NCI-H748 treated with DMSO at 0.1 percent for 48 hours (cell line): ENCODE results near the gene S100A1.
"Not testable (repeated sequence)": the region's sequence is repeated elsewhere in the genome, so short reads cannot be mapped to it uniquely, and the experiment has no call there.

Experiments
- DNase-seq: peaks from one replicate; lab custom pipeline; 2025; lab: John Stamatoyannopoulos, UW

The S100A1 gene

DNA sequence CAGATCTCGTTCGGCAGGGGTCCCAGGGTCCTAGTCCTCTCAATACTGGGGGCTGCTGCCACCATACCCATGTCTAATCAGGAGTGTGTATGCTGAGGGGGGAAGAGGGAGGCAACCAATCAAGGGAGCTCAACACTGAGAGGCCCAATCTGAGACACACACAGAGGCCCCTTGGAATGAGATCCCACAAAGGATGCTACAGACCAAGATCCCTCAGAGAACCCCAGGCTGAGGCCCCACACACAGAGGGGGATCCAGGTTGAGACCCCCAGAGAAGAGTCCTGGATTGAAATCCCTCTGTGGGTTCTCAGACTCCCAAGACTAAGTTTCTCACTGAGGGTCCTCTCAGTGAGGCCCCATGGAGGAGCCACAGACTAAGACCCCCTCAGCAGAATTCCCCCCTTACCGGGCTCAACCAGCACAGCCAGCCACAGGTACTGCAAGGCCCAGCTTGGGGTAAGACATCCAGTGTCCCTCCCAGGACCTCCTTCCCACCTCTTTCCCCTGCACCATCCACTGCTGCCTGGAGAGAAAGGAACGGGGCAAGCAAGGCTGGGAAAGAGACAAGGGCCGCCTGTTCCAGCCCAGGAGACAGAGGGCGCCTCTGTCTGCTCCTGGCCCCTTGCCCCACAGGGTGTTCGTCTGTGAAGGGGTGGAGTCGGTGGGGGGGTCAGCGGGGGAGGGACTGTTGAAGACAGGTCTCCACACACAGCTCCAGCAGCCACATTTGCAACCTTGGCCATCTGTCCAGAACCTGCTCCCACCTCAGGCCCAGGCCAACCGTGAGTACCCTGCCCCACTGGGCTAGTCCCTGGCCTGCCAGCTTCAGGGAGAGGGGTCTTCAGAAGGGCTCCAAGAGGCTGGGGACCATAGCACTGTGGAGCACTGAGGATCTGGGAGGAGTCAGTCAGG lies at the start of gene S100A1:
Gene S100A1 (plus strand): TSS at position 720 of the 912 bp plus-strand sequence. CDS start 2,088 bp downstream, outside the sequence.
- DNase-seq = no peak

DNA sequence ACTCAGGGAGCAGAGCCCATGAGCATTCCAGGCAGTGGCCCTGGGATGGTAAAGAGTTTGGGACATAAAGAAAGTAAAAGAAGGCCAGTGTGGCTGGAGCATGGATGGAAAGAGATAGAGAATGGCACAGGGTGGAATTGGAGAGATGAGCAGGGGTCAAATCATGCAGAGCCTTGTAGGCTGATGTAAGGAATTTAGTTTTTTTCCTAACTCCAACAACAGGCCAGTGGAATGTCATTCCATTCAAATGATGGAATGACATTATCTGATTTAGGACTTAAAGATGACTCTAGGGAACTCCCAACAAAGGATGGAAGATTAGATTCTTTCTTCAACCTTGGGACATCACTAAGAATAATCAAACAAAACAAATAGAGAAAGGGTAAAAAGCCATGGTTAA lies 49.7 kb upstream of the S100A1 start:
- DNase-seq = no peak

DNA sequence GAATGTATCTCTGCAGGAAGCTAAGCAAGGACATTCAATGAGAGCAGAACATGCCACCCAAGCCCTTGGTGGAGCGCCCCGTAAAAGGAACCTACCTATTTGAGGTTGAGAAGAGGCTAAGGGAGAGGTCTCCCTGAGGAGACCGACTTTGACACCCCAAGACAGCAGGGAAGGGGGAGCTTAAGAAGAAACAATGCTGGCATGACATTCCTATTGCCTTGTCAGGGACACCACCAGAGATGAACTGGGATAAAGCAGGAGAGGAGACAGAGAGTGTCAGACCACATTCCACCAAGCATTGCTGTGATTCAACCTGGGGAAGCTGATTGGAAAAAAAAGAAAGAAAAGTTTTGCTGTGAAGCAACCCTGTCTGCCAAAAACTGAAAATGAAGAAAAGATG lies 49.3 kb upstream of the S100A1 start:
- no peak for DNase-seq

DNA sequence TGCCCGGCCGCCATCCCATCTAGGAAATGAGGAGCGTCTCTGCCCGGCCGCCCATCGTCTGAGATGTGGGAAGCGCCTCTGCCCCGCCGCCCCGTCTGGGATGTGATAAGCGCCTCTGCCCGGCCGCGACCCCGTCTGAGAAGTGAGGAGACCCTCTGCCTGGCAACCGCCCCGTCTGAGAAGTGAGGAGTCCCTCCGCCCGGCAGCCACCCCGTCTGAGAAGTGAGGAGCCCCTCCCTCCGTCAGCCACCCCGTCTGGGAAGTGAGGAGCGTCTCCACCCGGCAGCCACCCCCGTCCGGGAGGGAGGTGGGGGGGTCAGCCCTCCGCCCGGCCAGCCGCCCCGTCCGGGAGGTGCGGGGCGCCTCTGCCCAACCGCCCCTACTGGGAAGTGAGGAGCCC lies 45.4 kb upstream of the S100A1 start:
- DNase-seq = not testable (repeated sequence)

DNA sequence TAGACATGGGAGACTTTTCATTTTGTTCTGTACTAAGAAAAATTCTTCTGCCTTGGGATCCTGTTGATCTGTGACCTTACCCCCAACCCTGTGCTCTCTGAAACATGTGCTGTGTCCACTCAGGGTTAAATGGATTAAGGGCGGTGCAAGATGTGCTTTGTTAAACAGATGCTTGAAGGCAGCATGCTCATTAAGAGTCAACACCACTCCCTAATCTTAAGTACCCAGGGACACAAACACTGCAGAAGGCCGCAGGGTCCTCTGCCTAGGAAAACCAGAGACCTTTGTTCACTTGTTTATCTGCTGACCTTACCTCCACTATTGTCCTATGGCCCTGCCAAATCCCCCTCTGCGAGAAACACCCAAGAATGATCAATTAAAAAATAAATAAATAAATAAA lies 44.7 kb upstream of the S100A1 start:
- not testable (repeated sequence) for DNase-seq

DNA sequence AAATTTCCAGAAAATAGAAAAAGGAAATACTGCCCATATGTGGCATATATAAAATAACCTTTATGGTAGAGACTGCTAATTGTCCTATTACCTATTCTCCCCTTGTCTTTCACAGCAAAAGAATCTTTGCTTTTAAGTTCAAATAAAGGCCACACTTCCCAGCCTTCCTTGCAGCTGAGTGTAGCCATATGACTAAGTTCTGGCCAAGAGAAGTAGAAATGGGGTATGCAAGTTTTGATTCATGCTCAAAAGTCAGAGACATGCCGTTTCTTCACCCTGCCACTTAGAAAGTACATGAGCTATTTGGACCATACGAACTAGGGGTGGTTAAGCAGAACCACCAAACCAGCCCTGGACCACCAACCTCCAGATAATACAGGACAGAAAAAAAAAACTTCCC lies 44.3 kb upstream of the S100A1 start:
- no peak for DNase-seq

DNA sequence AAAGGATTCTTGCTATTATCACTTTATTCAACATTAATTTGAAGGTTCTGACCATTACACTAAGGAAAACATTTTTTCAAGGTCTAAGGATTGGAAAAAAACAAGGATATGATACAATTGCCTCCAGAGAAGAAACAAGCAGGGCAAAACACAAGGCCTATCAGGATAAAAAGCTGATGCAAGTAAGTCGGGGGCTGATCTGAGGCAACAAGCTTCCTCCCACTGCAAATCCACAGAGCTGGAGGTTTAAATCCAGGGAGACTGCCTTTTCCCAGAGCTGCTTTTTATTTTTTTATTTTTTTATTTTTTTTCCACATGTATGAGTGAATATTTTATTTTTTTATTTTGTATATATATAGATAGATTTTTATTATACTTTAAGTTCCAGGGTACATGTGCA lies 43.2 kb upstream of the S100A1 start:
- no peak for DNase-seq

DNA sequence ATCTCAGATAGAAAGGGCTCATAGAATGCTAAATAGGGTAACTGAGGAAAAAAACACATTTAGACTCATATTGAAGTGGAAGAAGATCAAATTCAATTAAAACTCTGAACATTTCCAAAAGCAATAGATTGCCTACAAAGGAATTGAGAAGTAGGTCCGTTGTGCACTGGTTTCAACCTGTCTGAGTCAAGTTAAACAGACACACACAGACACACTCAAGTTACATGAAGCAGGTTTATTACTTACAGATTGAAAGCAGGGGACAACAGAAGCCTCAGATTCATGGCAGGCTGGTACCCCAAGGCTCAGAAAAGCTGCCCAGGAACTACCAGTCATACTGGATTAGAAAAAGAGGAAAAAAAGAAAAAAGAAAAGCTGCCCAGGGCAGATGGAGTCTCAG lies 41.9 kb upstream of the S100A1 start:
- DNase-seq = no peak

DNA sequence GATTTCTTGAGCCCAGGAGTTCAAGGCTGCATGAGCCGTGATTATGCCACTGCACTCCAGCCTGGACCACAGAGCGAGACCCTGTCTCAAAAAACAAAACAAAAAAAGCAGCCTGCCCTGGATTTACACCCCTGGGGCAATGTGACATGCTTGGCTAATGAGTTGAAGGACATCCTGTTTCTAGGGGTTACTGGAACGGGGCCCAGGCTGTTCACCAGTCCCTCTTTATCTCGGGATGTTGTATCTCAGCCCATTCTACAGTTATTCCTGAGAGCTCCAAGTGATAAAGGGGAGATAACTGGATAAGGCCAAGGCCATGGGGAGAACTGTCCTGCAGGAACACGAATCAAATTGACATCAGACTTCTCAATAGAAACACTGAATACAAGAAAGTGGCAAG lies 40.9 kb upstream of the S100A1 start:
- no peak for DNase-seq

DNA sequence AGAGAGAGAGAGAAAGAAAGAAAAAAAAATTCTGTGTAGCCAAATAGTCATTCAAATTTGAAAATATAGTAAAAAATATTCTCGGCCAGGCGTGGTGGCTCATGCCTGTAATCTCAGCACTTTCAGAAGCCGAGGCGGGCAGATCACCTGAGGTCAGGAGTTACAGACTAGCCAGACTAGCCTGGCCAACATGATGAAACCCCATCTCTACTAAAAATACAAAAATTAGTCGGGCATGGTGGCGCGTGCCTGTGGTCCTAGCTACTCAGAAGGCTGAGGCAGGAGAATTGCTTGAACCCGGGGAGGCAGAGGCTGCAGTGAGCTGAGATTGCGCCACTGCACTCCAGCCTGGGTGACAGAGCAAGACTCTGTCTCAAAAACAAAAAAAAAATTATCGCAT lies 40.2 kb upstream of the S100A1 start:
- DNase-seq = not testable (repeated sequence)

DNA sequence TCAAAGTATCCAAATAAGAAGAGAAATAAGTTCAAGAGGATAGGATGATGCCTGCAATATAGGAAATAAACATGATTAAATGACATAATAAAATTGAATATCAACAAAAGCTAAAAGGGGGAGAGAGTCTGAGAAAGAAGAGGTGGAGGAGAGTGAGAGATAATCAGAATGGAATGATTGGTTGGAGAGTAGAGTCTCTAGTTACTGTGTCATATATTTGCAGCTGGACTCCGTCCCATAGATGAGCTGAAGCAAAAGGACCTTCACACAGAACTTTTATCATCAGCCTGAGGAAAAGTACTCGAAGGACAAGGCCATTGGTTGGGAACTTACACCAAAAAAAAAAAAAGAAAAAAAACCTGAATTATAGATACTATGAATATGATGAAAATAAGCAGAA lies 39.8 kb upstream of the S100A1 start:
- DNase-seq = no peak

DNA sequence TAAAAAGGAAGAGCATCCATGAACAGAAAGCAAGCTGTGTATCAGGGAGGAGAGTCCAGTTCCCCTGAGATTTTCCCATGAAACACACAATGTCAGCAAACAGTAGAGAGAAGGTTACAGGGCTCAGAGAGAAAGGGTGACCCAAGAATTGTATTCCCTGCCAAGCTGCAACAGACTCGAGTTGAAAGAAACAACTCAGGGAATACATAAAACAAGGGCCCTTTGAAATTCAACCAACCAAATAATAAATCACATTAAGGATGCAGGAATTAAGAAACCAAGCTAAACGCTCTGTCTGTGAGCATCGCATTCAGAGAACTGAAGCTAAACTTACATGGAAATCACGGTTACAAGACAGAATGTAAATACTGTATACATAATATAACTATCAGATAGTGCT lies 35.5 kb upstream of the S100A1 start:
- DNase-seq = no peak

DNA sequence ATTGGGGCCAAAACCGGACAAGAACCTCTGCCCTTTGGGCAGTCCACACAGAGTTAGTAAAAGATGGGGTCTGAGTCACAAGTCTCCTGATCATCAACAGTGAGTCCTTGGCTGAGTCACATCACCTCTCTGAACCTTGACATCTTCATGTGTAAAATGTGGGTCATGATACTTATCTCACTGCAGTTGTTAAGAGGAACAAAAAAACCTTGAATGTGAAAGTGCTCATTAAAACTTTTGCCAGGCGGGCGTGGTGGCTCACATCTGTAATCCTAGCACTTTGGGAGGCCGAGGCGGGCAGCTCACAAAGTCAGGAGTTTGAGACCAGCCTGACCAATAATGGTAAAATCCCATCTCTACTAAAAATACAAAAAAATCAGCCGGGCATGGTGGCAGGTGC lies 31.0 kb upstream of the S100A1 start:
- no peak for DNase-seq

DNA sequence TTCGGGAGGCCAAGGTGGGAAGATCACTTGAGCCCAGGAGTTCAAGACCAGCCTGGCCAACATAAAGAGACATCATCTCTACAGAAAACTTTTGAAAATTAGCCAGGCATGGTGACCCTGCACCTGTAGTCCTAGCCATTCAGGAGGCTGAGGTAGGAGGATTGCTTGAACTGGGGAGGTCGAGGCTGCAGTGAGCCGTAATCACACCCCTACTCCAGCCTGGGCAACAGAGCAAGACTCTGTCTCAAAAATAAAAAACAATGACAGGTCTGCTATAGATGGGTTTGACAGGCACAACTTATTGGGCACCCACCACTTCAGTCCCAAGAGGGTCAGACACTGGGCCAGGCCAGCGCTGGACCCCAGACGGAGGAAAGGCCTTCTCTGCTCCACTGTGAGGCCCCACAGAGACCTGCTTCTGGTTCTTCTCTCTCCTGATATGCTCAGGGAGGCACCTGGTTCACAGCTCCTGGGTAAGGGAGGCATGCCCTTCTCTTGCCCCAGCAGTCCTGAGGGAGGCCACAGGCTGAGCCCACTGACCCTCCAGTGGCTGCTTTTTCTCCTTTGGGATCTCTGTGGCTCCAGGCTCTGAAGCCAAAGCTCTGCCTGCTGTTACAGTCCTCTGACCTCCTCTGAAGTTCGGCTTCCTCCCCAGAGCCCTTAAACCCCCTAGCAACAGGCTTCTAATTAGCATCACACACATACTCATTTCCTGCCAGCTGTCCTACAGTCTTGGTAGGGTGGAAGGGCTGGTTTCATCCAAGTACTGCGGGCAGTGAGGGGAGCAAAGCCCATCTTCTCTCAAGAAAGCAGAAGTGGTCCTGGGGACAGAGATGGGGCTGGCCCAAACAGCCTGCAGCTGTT lies 29.7 kb upstream of the S100A1 start:
- DNase-seq = no peak

DNA sequence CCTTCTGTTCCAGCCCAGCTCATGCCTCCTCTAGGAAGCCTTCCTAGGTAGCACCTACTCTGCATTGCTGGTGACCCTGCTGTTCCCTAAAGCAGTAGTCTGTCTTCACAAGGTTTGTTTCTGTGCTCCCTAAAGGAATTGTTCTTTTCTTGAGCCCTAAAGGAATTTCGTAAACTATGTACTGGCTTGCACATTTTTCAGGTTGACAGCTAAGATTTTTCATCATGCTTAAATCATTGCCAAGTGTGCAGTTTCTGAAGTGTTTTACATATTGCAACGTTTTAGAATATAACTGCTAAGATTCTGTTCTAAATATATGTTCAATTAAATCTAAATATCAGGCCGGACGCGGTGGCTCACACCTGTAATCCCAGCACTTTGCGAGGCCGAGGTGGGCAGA lies 28.4 kb upstream of the S100A1 start:
- DNase-seq = no peak

DNA sequence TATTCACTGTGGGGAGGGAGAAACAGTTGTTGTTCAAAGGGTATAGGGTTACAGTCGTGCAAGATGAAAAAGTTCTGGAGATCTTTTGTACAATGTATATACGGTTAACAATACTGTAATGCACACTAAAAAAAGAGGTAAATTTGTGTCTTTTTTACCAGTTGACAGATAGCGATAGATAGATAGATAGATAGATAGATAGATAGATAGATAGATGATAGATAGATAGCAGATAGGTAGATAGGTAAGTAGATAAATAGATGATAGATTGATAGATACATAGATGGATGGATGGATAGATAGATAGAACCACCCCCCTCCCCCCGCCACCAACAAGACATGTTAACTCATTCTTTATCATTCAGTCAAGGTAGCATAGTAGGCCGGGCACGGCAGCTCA lies 25.5 kb upstream of the S100A1 start:
- no peak for DNase-seq

DNA sequence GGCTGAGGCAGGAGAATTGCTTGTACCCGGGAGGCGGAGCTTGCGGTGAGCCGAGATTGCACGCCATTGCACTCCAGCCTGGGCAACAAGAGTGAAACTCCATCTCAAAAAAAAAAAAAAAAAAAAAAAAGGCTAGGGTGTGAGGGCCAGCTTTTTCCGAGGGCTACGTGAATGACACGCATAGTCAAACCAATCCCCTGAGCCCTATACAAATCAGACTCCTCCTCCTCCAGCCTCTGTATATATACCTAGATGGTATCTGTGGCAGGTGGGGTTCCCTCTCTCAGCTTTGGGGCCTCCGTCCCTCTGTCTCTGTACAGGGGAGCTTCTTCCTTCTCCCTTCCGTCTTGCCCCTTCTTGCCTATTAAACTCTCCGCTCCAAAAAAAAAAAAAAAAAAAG lies 22.0 kb upstream of the S100A1 start:
- DNase-seq = no peak

DNA sequence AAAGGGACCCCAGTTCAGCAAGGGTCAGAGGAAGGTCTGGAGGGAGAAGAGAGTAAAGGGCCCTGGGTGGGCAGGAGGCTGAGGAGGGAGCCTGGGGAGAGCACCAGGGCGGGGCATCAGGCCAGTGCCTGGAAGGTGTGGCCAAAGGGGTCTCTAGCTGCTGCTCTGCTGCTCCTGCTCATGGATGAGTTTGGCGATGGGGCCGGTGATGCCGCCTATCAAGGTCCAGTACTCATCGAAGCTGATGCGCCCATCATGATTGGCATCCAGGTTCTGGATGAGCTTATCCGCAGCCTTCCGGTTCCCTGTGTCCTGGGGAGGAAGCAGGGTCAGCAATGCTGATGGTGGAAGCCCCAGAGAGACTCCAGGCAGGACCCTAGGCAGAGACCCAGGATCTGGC lies 20.9 kb upstream of the S100A1 start:
- DNase-seq = no peak

DNA sequence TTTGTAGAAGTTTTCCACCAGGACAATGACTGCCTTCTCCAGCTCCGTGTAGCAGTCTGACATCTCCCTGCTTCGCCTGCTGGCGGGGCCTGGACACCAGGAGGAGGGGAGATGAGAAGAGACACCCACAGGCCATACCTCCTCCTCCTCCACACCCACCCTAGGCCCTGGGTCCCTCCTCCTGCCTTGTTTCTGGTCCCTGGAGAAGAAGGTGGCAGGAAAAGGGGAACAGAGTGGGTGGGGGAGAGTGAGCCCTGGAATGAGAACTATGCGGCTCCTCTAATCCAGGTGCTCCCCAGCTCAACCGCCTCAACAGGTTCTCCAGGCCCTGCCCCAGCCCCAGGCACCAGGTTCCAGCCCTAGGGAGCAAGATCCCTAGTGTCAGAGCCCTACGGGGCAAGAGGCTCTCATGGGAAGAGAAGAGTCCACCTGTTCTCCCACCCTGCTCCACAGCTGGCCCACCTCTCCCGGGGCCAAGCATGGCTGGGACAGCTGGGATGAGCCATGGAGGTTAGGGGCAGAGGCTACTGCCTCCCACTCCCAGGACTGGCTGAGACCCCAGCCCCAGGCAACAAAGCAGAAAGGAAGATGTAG lies 20.0 kb upstream of the S100A1 start:
- DNase-seq = no peak

DNA sequence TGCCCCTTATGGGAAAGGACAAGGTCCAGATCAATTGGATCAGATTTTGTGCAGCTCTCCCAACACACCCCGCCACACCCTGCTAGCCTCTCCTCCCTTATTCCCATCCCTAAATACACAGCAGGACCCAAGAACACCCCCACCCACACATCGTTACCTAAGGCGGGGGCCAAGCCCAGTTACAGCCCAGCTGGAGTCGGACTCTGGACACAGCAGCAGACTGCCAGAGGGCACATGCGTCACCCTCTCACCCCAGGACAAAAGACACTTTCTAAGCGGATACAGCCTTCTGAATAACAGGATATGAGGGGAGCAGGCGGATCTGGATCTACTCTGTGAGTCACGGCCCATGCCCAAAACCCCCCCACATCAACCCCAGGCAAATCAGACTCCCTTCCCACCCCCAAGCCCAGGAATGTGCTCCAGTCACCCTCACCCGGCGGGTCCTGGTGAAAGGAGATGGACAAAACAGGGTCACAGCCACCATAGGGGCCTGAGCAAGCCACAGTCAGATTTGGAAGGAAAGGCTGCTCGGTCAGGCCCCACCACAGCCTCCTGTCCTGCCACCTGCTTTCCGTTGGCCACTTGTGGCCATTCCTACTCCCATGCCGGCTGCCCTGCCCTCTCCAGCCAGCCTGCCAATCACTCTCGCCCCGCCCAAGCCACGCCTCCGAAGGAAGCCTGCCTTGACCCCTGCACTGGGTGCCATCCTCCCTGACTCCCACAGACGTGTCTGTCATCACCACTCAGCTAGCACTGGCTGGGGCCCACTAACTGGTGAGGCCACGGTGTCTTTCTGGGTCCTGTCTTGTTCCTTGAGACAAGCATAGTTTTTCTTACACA lies 19.3 kb upstream of the S100A1 start:
- no peak for DNase-seq

DNA sequence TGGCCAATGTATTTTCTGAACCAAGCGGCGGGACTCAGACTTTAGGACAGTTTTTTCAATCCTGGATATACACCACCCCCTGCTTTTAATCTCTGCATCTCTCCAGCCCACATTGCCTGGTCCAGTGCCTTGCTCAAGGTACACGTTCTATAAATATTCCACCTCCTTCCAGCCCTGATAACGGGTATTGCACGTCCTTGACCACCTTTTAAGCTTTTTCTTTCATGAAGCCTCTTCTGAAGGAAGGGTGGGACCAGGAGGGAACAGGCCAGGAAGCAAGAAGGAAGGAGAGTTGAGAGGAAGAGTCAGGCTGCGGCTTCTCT lies 18.7 kb upstream of the S100A1 start:
- no peak for DNase-seq

DNA sequence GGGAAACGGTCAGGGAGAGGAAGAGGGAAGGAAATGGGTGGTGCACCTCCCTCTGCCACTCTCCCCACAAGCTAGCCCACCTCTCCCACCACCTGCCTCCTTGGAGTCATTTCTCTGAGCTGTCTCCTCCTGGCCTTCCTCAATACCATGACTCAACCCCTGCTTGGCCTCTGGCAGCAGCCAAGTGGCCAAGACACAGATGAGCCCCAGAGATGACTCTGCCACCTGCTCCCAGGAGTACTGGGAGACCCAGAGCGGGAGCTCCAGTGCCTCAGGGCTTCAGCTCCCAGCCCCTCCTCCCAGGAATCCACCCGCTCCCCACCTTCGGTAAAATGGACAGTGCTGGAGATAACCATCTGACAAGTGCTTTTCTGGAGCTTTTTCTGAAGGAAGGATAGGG lies 17.9 kb upstream of the S100A1 start:
- no peak for DNase-seq
